SIG-M5 (cell line): ENCODE measurements around the gene PASD1.
"Not testable (repeated sequence)": the region's sequence is repeated elsewhere in the genome, so short reads cannot be mapped to it uniquely, and the experiment has no call there.

Source experiments
- DNase-seq: peaks from one replicate; lab custom pipeline; 2025; lab: John Stamatoyannopoulos, UW

PASD1 gene, protein sequence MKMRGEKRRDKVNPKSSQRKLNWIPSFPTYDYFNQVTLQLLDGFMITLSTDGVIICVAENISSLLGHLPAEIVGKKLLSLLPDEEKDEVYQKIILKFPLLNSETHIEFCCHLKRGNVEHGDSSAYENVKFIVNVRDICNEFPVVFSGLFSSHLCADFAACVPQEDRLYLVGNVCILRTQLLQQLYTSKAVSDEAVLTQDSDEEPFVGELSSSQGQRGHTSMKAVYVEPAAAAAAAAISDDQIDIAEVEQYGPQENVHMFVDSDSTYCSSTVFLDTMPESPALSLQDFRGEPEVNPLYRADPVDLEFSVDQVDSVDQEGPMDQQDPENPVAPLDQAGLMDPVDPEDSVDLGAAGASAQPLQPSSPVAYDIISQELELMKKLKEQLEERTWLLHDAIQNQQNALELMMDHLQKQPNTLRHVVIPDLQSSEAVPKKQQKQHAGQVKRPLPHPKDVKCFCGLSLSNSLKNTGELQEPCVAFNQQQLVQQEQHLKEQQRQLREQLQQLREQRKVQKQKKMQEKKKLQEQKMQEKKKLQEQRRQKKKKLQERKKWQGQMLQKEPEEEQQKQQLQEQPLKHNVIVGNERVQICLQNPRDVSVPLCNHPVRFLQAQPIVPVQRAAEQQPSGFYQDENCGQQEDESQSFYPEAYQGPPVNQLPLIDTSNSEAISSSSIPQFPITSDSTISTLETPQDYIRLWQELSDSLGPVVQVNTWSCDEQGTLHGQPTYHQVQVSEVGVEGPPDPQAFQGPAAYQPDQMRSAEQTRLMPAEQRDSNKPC

DNA sequence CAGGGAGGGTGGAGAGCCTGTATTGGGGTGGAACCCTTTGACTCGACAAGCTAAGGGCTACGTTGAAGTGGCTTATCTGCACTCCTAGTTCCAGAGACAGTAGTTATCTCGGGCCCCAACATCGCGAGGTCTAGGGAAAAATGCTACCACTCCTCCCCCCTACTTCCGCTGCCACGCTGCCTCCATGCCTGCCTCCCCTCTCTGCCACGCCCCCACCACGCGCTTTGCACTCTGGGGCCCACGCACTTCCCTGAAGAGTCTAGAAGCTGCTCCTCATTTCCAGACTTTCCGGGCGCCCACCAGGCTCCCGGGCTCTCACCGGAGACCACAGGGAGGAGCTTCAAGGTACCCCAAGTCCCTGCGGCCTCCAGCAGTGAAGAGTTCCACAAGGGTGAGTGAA is at the start of gene PASD1:
Gene PASD1 (plus strand): TSS at position 227 of the 400 bp plus-strand sequence. CDS start 37,879 bp downstream, outside the sequence.
- no peak for DNase-seq

DNA sequence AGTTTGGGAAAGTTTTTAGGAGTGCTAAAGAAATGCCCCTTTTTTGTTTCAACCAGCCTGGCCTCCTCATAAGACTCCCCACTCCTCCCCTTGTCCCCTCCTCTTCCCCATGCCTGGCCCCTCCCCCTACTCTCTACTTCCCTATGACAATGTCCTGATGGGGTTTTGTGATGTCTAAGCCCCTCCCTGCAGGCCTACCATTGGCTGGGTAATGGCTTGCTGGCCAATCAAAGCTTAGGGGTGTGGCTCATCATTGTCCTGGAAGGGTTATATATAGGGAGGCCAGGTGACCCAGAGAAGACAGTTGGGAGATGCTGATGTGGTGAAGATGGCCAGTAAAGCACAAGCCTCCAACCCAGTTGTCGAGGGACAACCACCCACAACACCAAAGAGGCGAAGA is 48.2 kb upstream of the PASD1 start:
- DNase-seq, result no peak

DNA sequence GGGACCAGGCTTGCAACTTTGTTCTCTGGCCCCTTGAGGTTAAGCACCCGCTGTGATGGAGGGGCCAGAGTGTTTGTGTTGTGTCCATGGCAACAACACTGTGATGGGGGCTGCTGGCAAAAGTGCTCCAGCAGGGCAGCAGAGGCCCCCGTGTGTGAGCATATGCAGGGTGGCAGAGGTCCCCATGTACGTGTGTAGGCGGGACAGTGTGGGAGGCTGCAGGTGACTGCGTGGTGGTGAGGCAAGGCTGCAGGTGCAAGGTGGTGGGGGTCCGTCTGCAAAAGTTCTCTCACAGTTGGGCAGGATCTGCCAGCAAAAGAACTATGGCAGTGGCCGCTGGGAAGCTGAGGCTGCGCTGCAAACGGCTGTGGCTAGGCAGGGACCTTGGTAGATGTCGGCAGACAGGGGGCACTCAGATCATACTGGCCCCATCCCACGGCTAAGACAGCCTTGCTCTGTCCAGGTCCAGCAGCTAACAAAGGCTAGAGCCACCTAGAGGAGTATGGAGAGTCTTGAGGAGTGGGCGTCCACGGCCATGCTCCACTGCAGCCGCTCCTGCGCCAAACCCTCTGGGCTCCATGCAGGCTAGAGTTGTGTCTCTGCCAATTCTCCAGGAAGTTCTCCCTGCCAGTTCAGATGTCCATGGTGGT is 46.8 kb upstream of the PASD1 start:
- DNase-seq, result no peak

DNA sequence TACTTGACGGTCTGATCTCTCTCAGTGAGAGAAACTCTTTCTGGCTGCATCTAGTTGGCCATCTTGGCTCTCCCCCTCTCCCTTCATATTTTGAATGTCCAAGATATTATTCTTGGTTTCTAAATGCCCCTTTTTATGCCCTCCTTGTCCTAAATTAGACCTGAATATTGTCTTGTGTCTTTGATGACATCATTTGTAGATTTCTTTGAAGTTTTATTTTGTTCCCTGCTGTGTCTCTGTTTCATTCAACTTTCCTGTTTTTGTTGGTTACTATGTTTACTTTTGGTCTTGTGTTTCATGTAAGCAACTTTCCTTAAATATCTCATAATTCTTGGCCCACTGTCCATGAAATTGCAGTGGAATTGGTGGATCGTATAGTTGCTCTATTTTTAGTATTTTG is 46.1 kb upstream of the PASD1 start:
- no peak for DNase-seq

DNA sequence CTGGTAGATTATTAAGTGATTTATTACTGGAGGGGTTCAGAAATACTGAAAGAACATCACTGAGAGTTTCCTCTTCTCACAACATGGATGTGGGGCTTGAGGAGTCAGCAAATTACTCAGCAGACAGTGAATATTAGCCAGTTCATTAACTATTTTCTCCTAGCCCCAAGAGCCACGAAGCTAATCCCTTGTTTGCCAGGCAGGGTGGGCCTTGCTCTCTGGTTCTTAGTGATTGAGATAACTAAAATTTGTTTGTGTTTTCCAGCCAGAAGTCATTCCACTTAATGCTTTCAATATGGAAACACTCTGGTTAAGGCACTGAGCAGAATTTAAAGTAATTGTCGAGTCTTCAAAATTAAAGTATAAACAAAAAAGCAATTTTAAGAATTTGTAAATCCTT is 40.1 kb upstream of the PASD1 start:
- DNase-seq, result no peak

DNA sequence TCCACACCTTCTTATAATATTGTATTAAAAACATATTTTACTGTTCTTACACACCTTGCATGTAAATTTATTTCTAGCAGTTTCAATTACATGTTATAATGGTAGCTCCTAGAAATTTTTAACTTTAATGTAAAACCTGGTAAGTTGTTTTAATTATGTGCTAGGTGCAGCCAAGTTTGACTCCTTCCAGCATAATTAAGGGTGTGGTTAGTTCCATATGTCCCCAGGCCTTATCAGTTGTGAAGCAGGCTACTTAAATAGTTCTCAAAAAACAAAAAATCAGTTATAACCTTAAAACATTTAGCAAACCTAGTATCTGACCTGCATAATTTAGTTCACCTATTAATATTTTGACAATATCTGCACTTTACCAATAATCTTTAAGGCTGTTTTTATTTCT is 26.9 kb upstream of the PASD1 start:
- no peak for DNase-seq

DNA sequence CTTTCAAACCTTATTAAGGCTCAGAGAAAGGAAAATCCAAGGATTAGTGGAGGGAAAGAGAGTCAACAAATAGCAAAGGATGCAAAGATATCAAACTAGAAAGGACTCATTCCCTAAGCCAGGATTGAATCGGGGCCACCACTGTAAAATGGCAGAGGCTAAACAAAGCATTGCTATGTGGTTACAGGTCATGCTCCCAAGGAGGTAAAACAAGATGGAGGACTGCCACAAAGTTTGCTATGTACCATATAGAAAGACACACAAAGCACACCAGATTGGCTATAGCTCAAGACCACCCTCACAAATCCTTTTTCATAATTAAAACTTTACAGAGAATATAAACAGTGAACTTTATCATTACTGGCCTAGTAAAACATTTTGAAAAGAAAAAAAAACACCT is 25.9 kb upstream of the PASD1 start:
- DNase-seq, result no peak

DNA sequence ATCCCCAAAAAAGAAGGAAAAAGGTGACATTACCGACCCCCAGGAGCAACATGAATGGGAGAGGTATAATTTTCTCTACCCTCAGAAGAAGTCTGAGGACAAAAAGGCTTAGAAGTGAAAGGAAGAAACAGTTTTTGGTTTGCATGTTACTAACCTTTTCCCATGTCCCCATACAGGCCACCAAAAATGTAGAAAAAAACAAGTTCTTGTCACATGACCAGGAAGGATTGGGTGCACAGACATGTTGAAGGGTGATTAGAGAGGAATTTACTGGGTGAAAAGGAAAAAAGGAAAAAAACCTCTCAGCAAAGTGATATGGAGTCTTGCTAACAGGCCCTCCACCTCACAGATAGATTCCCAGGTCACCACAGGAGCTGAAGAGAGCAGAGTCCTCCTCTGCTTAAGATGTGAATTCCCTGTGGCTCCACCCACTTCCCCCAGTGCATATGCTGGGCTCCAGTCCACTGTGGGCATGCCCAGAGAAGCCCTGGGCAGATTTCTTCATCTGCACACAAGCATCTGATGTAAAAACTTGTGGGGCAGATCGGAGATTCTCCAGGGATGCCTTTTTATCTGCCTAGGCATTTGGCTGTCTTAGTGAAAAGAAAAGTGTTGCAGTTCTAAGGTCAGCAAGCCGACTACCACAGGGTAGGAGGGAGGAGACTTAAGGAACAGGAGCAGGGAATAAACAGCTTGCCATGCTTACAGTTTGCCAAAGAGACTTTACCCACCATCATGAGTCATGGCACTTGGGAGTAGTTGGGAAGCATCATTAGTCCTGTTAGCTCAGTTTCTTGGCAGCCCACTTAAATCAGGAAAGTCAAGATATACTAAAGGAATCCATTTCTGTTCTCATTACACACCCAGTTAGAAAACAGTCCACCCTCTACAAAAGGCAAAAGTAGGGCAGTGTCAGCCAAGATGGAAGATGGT is 25.0 kb upstream of the PASD1 start:
- DNase-seq, result no peak

DNA sequence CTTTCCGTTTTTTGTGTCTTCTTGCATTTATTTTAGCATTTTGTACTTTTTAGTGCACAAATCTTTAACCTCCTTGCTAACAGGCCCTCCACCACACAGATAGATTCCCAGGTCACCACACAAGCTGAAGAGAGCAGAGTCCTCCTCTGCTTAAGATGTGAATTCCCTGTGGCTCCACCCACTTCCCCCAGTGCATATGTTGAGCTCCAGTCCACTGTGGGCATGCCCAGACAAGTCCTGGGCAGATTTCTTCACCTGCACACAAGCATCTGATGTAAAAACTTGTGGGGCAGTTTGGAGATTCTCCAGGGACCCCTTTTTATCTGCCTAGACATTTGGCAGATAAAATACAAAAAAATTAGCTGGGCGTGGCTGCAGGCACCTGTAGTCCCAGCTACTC is 19.8 kb upstream of the PASD1 start:
- DNase-seq, result no peak

DNA sequence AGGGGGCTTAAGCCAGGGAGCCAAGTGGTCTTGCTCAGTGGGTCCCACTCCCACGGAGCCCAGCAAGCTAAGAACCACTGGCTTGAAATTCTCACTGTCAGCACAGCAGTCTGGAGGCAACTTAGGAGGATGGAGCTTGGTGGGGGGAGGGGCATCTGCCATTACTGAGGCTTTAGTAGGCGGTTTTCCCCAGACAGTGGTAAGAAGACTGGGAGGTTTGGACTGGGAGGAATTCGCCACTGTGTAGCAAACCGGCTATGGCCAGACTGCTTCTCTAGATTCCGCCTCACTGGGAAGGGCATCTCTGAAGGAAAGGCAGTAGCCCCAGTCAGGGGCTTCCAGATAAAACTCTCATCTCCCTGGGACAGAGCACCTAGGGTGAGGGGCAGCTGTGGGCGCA is 17.2 kb upstream of the PASD1 start:
- DNase-seq, result not testable (repeated sequence)

DNA sequence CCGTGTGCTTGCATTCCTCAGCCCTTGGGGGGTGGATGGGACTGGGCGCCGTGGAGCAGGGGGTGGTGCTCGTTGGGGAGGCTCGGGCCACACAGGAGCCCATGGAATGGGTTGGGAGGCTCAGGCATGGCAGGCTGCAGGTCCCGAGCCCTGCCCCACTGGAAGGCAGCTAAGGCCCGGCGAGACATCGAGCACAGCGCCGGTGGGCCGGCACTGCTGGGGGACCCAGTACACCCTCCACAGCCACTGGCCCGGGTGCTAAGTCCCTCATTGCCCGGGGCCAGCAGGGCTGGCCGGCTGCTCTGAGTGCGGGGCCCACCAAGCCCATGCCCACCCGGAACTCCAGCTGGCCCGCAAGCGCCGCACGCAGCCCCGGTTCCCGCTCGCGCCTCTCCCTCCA is 12.3 kb upstream of the PASD1 start:
- not testable (repeated sequence) for DNase-seq

DNA sequence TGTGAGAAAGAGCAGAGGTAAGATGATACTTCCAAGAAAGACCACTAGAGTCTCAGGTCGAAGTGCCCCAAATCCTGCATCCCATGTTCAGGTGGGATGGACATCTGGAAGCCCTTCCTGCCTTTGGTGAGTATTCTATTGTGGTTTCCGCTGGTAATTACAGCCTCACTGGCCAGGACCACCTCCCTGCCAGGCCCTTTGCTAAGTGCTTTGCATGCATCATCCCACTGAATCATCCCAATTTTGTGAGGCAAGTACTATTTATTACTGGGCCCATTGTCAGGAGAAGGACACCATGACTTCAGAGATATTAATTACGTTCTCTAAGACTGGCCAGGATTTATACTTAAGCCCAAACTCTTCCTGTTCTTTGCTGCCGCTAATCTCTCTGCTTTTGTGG is 10.7 kb upstream of the PASD1 start:
- no peak for DNase-seq

DNA sequence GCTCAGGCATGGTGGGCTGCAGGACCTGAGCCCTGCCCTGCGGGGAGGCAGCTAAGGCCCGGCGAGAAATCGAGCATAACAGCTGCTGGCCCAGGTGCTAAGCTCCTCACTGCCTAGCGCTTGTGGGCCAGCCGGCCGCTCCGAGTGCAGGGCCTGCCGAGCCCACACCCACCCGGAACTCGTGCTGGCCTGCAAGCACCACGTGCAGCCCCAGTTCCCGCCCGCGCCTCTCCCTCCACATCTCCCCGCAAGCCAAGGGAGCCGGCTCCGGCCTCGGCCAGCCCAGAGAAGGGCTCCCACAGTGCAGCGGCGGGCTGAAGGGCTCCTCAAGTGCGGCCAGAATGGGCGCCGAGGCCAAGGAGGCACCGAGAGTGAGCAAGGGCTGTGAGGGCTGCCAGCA is 8.2 kb upstream of the PASD1 start:
- DNase-seq, result not testable (repeated sequence)

DNA sequence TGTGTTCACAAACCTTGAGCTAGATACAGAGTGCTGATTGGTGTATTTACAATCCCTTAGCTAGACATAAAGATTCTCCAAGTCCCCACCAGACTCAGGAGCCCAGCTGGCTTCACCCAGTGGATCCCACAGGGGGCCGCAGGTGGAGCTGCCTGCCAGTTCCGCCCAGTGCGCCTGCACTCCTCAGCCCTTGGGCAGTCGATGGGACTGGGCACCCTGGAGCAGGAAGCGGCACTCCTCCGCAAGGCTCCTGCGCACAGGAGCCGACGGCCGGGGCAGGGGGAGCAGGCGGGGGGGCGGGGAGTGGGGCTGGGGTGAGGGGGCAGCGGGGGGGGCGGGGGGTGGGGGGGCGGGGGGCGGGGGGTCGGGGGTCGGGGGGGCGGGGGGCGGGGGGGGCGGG is 990 bp upstream of the PASD1 start:
- not testable (repeated sequence) for DNase-seq

DNA sequence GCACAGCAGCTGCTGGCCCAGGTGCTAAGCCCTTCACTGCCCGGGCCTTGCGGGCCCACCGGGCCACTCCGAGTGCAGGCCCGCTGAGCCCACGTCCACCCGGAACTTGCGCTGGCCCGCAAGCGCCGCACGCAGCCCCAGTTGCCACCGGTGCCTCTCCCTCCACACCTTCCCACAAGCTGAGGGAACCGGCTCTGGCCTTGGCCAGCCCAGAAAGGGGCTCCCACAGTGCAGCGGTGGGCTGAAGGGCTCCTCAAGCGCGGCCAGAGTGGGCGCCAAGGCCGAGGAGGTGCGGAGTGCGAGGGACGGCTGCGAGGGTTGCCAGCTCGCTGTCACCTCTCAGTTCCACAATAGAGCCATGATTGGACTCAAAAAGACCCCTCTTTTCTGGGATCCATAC is 472 bp upstream of the PASD1 start:
- DNase-seq, result not testable (repeated sequence)

DNA sequence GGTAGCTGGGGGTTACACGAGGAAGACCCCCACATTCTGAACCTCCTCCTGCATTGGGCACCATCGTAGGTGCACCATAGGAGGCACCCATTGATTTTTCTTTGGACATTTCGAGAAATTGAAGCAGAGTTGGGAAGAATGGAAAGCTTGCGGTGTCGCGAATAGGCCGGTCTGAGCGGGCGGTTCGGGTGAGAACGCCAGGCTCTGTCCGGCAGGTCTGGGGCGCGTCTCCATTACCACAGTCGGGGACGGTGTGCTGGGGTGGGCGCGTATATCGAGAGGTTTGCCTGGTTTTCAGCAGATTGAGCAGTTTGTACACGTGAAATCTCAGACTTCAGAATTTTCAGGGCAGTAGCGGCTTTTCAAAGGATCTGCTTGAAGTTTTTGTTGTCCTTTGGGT is 560 bp downstream of the PASD1 start:
- DNase-seq, result no peak

DNA sequence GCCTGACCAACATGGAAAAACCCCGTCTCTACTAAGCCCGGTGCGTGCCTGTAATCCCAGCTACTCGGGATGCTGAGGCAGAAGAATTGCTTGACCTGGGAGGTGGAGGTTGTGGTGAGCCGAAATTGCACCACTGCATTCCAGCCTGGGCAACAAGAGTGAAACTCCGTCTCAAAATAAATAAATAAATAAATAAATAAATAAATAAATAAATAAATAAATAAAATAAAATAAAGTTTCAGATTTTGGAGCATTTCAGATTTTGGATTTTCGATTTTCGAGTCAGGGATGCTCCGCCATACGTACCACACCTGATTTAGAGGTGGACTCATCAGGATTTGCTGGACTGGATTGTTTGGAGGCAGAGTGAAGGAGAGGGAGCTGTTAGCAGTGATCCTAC is 3.4 kb downstream of the PASD1 start:
- not testable (repeated sequence) for DNase-seq

DNA sequence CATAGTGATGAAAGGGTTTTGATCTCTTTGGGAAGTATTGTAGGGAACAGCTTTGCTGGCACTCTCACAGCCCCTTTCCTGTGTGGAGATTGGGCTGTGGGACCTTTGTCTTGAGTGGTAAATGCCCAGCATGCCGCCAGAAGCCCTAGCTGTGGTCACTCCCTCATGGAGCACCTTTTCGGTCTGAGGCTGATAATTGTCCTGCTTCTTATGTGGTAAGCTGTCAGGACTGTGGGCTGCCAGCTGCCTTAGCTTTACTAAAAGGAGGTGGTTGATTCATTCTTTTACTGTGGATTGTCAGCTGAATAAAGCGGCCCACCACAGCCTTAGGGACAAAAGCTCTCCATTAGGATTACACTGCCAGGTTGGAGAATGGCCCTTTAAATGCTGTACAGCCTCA is 7.1 kb downstream of the PASD1 start:
- DNase-seq, result no peak

DNA sequence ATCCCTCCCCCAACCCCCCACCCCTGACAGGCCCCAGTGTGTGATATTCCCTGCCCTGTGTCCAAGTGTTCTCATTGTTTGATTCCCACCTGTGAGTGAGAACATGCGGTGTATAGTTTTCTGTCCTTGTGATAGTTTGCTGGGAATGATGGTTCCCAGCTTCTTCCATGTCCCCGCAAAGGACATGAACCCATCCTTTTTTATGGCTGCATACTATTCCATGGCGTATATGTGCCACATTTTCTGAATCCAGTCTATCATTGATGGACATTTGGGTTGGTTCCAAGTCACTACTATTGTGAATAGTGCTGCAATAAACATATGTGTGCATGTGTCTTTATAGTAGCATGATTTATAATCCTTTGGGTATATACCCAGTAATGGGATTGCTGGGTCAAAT is 29.9 kb downstream of the PASD1 start:
- not testable (repeated sequence) for DNase-seq

DNA sequence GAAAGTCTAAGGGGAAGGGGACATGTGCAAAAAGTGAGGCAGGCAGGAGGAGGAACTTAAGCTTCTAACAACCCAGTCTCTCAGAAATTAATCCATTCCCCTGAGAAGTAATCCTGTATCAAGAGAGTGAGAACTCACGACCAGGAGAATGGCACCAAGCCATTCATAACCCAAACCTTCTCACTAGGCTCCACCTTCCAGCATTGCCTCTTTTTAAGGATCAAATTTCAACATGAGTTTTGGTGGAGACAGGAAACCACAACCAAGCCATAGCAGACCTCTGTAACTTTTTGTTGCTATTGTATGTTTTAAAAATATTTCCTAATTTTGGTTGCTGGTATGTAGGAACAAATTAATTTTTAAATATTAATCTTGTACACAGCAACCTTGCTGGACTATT is 32.8 kb downstream of the PASD1 start:
- DNase-seq, result no peak

DNA sequence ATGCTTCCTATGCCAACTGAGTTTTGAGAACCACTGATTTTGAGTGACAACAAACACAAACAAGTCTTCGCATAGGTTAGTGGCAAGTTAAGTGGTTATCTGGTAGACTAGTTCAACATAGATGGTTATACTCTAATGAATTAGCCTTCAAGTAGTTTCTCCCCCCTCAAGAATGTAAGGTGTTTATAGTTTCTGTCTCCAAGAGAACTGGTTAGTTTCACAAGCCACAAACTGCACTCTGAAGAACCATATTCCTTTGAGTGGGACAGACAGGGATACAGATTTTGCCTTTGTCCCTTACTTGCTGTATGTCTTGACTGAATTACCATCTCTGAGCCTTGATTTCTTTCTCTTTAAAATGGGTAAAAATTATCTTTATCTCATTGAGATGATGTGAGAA is 41.5 kb downstream of the PASD1 start:
- no peak for DNase-seq

DNA sequence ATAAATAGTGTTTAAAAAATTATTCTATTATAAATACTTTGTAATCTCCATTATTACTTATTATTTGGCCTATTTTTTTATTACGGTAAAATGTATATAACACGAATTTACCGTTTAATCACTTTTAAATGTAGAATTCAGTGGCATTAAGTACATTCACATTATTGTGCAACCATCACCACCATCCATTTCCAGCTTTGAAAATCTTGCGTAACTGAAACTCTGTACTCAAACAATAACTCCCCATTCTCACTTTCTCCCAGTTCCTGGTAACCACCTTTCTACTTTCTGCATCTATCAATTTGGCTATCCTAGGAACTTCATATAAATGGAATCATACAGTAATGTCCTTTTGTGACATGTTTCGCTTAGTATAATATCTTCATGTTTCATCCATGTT is 45.7 kb downstream of the PASD1 start:
- no peak for DNase-seq
